Measurements from ENCODE around the gene KIAA0513.

DNA sequence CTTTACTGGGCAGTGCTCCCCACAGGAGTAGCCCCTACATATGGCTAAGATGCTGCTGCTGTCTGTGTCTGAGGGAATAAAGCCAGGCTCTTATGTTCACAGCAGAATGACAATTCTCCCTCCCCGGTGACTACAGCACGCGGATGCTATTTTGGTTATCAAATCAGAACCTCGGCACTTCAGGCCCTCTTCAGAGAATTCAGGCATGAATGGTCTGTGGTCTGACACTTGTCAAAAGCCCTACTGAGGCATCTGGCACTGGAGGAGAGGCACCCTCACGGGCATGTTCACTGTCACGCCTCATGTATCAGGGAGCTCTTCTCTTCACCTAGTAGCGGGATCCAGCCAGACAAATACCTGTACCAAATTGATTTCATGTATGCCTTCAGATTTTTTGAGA is 30.4 kb downstream of the KIAA0513 start:
- TF ChIP-seq POLR2AphosphoS5 (IDR thresholded peaks at IDR 0.05): no peak
- no peak for TF ChIP-seq POLR2A (IDR thresholded peaks at IDR 0.05)
- TF ChIP-seq, protein P1, sequence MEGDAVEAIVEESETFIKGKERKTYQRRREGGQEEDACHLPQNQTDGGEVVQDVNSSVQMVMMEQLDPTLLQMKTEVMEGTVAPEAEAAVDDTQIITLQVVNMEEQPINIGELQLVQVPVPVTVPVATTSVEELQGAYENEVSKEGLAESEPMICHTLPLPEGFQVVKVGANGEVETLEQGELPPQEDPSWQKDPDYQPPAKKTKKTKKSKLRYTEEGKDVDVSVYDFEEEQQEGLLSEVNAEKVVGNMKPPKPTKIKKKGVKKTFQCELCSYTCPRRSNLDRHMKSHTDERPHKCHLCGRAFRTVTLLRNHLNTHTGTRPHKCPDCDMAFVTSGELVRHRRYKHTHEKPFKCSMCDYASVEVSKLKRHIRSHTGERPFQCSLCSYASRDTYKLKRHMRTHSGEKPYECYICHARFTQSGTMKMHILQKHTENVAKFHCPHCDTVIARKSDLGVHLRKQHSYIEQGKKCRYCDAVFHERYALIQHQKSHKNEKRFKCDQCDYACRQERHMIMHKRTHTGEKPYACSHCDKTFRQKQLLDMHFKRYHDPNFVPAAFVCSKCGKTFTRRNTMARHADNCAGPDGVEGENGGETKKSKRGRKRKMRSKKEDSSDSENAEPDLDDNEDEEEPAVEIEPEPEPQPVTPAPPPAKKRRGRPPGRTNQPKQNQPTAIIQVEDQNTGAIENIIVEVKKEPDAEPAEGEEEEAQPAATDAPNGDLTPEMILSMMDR (IDR thresholded peaks at IDR 0.05): no peak
